HG03280 (cell line): Measurements from ENCODE around the gene IFNAR2.

Experiments used
- ATAC-seq: cut with Tn5 transposase; IDR thresholded peaks from one replicate; pipeline ENCODE4 v1.9.1; 2021; ENCODE audit warnings: mild to moderate bottlenecking, moderate library complexity; ENCODE audit not compliant: unreplicated experiment

IFNAR2 gene

DNA sequence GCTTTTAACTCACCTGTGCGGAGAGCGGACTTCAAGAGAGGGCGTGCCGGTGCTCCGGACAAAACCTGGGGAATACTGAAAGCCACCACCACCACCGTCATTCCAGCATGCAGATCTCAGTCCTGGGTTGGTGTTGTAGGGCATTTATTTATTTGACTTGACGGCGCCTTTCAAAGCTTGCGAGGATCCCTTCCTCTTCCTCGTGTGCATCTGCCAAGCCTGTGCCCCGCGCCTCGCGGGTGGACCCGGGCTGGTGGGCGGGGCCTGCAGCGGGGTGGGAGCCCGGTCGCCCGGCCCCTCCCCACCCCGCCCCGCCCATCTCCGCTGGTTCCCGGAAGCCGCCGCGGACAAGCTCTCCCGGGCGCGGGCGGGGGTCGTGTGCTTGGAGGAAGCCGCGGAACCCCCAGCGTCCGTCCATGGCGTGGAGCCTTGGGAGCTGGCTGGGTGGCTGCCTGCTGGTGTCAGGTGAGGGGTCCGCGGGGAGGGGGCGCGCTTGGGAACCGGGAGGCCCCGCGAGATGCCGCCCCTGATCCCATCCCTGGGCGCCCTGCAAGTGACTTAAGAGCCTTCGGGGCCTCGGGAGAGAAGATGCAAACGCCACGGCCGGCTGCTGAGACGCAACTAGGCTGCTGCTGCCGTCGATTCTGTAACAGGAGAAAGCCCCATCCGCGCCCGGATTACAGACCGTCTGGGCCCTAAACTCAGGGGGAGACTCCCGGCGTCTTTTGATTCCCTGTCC, 36.5 kb downstream of the IFNAR2 start, which contains the start of gene IL10RB:
TSS of gene IL10RB (plus strand) at position 318 of the 739 bp plus-strand sequence. CDS start at position 417, 99 bp downstream.
- peak; percentile 51 for ATAC-seq

DNA sequence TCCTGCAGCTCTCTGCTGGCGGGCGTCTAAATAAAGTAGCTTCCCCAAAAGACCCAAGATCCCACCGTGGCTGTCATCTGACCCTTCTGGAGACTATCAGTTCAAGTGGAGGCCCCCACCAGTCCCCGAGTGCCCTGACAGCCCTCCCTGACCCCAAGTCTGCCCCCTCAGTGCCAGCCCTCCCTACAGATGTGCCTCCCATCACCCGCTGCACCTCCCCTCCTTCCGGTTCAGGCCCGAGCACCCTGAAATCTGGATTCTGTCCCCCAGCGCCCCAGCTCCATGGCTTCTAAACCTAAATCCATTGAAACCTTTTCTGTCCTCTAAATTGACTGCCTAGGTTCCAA, 37.0 kb downstream of the IFNAR2 start:
- ATAC-seq = peak; percentile 4

DNA sequence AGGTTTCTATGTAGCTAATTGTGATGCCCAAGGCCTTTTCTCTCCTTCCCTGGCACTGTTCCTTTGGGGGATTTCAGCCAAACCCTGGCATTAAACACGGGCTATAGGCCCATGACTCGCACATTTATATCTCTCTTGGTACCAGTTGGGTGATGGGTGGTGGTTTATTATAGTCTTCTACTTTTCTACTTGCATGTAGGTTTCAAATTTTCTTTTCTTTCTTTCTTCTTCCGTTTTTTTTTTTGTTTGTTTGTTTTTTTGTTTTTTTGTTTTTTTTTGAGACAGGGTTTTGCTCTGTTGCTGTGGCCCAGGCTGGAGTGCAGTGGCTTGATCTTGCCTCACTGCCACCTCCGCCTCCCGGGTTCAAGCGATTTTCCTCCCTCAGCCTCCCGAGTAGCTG, 37.5 kb downstream of the IFNAR2 start:
- no peak for ATAC-seq

DNA sequence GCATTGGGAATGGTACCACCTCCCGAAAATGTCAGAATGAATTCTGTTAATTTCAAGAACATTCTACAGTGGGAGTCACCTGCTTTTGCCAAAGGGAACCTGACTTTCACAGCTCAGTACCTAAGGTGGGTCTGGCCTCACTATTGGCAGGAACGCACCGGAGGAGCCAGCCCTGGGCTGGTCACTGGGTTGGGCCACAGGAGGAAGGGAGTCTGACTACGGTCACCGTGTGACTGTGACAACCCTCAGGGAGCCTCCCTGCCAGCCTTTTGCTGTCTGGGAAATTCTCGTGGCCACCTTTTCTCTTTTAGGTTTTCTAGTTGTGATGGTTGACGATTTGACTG, 38.6 kb downstream of the IFNAR2 start:
- peak; percentile 27 for ATAC-seq

DNA sequence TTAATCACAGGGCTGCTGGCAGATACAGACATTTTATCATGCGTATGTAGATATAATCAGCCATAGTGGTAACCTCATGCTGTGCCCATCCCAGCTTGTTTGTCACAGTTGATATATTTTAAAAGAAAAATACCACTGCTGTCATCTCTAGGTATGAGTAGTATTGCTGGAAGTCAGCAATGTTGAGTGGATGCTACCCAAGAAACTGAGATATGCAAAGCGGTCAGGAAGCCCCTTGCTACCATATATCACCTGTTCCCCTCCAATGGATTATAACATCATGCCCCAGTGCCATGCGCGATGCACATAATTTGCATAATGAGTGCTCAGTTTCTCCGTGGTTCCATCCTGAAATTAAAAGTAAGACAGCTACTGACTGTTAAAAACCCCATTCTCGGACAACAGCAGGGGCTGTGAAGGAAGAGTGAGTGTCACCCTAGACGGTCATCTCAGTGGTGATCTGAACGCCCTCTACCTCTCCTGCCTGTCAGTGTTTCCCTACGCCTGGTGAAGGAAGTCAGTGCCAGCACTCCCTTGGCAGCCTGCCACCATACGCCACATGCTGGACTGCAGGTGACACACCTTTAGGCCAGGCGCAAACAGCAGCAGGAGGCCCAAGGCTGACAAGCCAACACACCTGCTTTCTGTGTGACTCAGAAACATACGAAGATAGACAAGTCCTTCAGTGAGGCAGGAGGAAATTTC, 39.2 kb downstream of the IFNAR2 start:
- ATAC-seq = peak; percentile 44

DNA sequence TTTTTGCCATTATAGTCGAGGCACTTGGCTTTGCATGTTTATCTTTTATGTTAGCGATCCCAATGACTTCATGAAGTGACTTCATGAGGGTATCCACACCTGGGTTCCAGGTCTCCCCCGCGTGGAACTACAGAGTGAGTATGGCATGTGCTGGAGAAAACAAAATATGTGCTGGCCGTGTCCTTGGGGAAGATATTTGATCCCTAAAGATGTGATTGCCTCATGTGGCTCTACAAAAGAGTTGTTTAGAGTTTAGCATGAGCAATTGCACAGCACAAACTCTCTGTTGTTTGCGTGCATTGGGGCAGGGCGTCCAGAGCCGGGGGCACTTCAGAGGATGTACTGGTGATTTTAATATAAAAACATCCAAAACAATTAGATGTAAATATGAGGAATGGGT, 41.2 kb downstream of the IFNAR2 start:
- no peak for ATAC-seq

DNA sequence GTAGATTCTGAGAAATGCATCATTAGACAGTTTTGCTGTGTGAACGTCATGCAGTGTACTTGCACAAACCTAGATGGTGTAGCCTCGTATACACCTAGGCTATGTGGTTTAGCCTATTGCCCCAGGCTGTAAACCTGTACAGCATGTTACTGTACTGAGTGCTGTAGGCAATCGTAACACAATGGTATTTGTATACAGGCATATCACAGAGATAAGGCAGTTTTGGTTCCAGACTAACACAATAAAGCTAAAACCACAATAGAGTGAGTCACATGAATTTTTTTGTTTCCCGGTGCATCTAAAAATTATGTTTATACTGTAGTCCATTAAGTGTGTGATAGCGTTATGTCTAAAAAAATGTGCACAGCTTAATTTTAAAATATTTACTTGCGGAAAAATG, 43.3 kb downstream of the IFNAR2 start:
- ATAC-seq = no peak

DNA sequence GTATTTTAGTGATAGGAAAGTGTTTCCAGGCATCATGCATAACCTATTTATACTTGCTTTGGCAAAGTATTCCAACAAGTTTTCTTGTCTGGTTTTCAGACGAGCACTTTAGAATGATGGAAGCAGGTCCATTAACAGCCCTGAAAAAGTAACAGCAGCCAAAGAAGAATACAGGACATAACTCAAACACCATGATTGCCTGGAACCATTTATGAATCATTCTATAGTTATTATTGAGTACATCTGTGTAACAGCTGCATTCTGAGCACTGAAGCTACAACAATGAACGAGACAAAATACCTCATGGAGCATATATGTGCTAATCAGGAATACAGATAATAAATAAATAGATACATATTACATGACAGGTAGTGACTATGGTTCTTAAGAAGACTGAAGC, 49.0 kb downstream of the IFNAR2 start:
- no peak for ATAC-seq

DNA sequence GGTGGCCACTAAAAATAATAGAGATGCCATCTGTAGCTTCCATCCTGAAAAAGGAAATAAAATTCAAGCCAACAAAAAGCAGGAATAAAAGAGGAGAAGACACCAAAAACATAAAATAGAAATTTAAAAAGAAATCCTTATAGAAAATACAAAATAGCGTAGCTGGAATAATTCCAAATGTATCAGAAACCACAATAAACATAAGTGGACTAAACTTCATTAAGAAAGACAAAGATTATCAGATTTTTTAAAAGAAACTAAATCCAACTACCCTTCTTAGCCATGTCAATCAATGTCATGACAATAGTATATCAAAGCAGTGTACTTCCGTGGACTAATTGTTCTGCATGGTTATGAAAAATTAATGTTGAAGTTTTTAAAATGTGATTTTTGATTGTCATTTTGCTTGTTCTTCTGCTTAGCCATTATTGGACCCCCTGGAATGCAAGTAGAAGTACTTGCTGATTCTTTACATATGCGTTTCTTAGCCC, 49.6 kb downstream of the IFNAR2 start:
- no peak for ATAC-seq
